SK-N-SH treated with all-trans-retinoic acid at 6 μM for 48 hours (cell line): ENCODE data around the gene DEPP1.

Experiments used
- ATAC-seq: fragments of 200-7000 bp; cut with Tn5 transposase; 3 replicates; pipeline ENCODE4 v1.9.1; 2020; ENCODE audit warnings: mild to moderate bottlenecking, moderate library complexity
- ARNTL ChIP-seq: fragments of 450-650 bp; formaldehyde crosslinking; IDR thresholded peaks from 2 replicates; pipeline ENCODE4 v1.5.0; 2020; ENCODE audit warnings: low read depth, mild to moderate bottlenecking, moderate library complexity, borderline replicate concordance
- BACH2 ChIP-seq: fragments of 250-450 bp; sonication (Bioruptor Pico); IDR thresholded peaks from 2 replicates; pipeline ENCODE4 v1.9.0; 2021; ENCODE audit warnings: mild to moderate bottlenecking, borderline replicate concordance
- CSDC2 ChIP-seq: fragments of 250-450 bp; sonication (Bioruptor Pico); IDR thresholded peaks from 2 replicates; pipeline ENCODE4 v1.5.0; 2020; ENCODE audit warnings: mild to moderate bottlenecking, moderate library complexity
- ESRRG ChIP-seq: fragments of 250-450 bp; sonication (Bioruptor Pico); IDR thresholded peaks from 2 replicates; pipeline ENCODE4 v1.6.1; 2021; ENCODE audit warnings: mild to moderate bottlenecking
- GLIS3 ChIP-seq: fragments of 250-450 bp; sonication (Bioruptor Pico); IDR thresholded peaks from 2 replicates; pipeline ENCODE4 v1.5.0; 2020; ENCODE audit warnings: mild to moderate bottlenecking, moderate library complexity
- ISL1 ChIP-seq: fragments of 250-450 bp; sonication (Bioruptor Pico); IDR thresholded peaks from 2 replicates; pipeline ENCODE4 v2.1.2; 2022; ENCODE audit warnings: mild to moderate bottlenecking, moderate library complexity
- OSR1 ChIP-seq: fragments of 250-450 bp; sonication (Bioruptor Pico); IDR thresholded peaks from 2 replicates; pipeline ENCODE4 v1.8.0; 2022; ENCODE audit warnings: moderate library complexity, mild to moderate bottlenecking, inconsistent platforms
- PPARA ChIP-seq: fragments of 250-450 bp; sonication (Bioruptor Pico); IDR thresholded peaks from 2 replicates; pipeline ENCODE4 v1.5.0; 2020; ENCODE audit warnings: mild to moderate bottlenecking, borderline replicate concordance
- RARB ChIP-seq: fragments of 250-450 bp; sonication (Bioruptor Pico); IDR thresholded peaks from 2 replicates; pipeline ENCODE4 v1.8.0; 2021; ENCODE audit warnings: mild to moderate bottlenecking, moderate library complexity
- SNAI2 ChIP-seq: fragments of 250-450 bp; sonication (Bioruptor Pico); IDR thresholded peaks from 2 replicates; pipeline ENCODE4 v1.5.0; 2020; ENCODE audit warnings: mild to moderate bottlenecking, moderate library complexity
- TCF4 ChIP-seq: fragments of 250-450 bp; sonication (Bioruptor Pico); IDR thresholded peaks from 2 replicates; pipeline ENCODE4 v1.8.0; 2021; ENCODE audit warnings: mild to moderate bottlenecking, moderate library complexity, borderline replicate concordance
- TOX ChIP-seq: fragments of 250-450 bp; sonication (Bioruptor Pico); IDR thresholded peaks from 2 replicates; pipeline ENCODE4 v1.8.0; 2021; ENCODE audit warnings: mild to moderate bottlenecking, moderate library complexity, borderline replicate concordance
- TSHZ2 ChIP-seq: fragments of 250-450 bp; sonication (Bioruptor Pico); IDR thresholded peaks from 2 replicates; pipeline ENCODE4 v1.5.0; 2020; ENCODE audit warnings: mild to moderate bottlenecking, moderate library complexity
- ZC3H10 ChIP-seq: fragments of 250-450 bp; sonication (Bioruptor Pico); IDR thresholded peaks from 2 replicates; pipeline ENCODE4 v1.5.1; 2021; ENCODE audit warnings: mild to moderate bottlenecking, moderate library complexity
- ZFP3 ChIP-seq: fragments of 250-450 bp; sonication (Bioruptor Pico); IDR thresholded peaks from 2 replicates; pipeline ENCODE4 v1.5.0; 2020; ENCODE audit warnings: mild to moderate bottlenecking, moderate library complexity
- ZFP30 ChIP-seq: fragments of 450-650 bp; formaldehyde crosslinking; IDR thresholded peaks from 2 replicates; pipeline ENCODE4 v1.5.0; 2022; ENCODE audit warnings: mild to moderate bottlenecking, moderate library complexity
- ZNF565 ChIP-seq: fragments of 450-650 bp; formaldehyde crosslinking; conservative IDR thresholded peaks from 2 replicates; pipeline ENCODE4 v1.5.0; 2020; ENCODE audit warnings: low read depth, mild to moderate bottlenecking, moderate library complexity
- ZNF70 ChIP-seq: fragments of 450-650 bp; formaldehyde crosslinking; IDR thresholded peaks from 2 replicates; pipeline ENCODE4 v1.5.0; 2020; ENCODE audit warnings: mild to moderate bottlenecking, moderate library complexity
- ZNF8 ChIP-seq: fragments of 450-650 bp; formaldehyde crosslinking; IDR thresholded peaks from 2 replicates; pipeline ENCODE4 v1.5.0; 2020; ENCODE audit warnings: mild to moderate bottlenecking, moderate library complexity
- TF ChIP-seq, protein P1 (sequence below): fragments of 250-450 bp; sonication (Bioruptor Pico); IDR thresholded peaks from 2 replicates; pipeline ENCODE4 v1.5.1; 2020; ENCODE audit warnings: low read depth, mild to moderate bottlenecking, moderate library complexity
- TF ChIP-seq, protein P2 (sequence below): fragments of 250-450 bp; sonication (Bioruptor Pico); IDR thresholded peaks from 2 replicates; pipeline ENCODE4 v1.5.1; 2021; ENCODE audit warnings: mild to moderate bottlenecking, moderate library complexity
- TF ChIP-seq, protein P3 (sequence below): fragments of 250-450 bp; sonication (Bioruptor Pico); IDR thresholded peaks from 2 replicates; pipeline ENCODE4 v1.8.0; 2021; ENCODE audit warnings: low read depth, mild to moderate bottlenecking, moderate library complexity, borderline replicate concordance
- TF ChIP-seq, protein P4 (sequence below): fragments of 250-450 bp; sonication (Bioruptor Pico); IDR thresholded peaks from 2 replicates; pipeline ENCODE4 v1.8.0; 2020; ENCODE audit warnings: mild to moderate bottlenecking, moderate library complexity, borderline replicate concordance

Gene DEPP1

GRCh38 chr10:44968500-44969400, 9.9 kb downstream of the DEPP1 start (continued):
- TF ChIP-seq, protein P1, sequence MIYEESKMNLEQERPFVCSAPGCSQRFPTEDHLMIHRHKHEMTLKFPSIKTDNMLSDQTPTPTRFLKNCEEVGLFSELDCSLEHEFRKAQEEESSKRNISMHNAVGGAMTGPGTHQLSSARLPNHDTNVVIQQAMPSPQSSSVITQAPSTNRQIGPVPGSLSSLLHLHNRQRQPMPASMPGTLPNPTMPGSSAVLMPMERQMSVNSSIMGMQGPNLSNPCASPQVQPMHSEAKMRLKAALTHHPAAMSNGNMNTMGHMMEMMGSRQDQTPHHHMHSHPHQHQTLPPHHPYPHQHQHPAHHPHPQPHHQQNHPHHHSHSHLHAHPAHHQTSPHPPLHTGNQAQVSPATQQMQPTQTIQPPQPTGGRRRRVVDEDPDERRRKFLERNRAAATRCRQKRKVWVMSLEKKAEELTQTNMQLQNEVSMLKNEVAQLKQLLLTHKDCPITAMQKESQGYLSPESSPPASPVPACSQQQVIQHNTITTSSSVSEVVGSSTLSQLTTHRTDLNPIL (CRISPR knock-in tag): no peak
- TF ChIP-seq ZNF565 (CRISPR knock-in tag): no peak

DNA sequence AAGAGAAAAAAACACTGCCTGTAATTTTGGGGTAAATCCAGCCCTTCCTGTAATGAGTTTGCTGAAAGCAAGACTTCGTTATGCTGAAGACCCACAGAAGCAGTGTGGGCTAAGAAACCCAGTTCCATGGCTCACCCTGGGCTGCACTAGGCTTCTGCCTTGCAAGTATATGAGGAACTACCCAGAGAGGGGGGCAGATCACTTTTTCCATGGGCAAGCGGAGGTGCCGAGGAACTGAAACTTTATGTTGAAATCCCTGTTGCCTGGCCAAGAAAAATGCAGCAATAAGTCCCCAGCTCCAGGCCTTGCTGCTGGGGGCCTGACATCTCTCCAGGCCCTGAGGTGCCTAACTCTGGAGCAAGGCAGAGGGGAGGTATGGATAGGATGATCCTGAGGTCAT, 10.5 kb downstream of the DEPP1 start:
- ATAC-seq: no peak

GRCh38 chr10:44967616-44968015, 11.0 kb downstream of the DEPP1 start:
- TF ChIP-seq ZNF8 (CRISPR knock-in tag): no peak
- TF ChIP-seq ESRRG: no peak
- TF ChIP-seq, protein P2, sequence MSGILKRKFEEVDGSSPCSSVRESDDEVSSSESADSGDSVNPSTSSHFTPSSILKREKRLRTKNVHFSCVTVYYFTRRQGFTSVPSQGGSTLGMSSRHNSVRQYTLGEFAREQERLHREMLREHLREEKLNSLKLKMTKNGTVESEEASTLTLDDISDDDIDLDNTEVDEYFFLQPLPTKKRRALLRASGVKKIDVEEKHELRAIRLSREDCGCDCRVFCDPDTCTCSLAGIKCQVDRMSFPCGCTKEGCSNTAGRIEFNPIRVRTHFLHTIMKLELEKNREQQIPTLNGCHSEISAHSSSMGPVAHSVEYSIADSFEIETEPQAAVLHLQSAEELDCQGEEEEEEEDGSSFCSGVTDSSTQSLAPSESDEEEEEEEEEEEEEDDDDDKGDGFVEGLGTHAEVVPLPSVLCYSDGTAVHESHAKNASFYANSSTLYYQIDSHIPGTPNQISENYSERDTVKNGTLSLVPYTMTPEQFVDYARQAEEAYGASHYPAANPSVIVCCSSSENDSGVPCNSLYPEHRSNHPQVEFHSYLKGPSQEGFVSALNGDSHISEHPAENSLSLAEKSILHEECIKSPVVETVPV (CRISPR knock-in tag): no peak
- TF ChIP-seq ZFP3: no peak
- TF ChIP-seq ZNF565 (CRISPR knock-in tag): no peak
- TF ChIP-seq ARNTL (CRISPR knock-in tag): no peak
- no peak for TF ChIP-seq ZC3H10 (CRISPR knock-in tag)
- TF ChIP-seq TOX: no peak
- no peak for TF ChIP-seq ZFP30
- TF ChIP-seq GLIS3 (CRISPR knock-in tag): no peak
- ATAC-seq: no peak

More for the DNA sequence above, 10.5 kb downstream of the DEPP1 start:
- TF ChIP-seq ZNF70 (CRISPR knock-in tag) (no peak), CSDC2 (CRISPR knock-in tag) (no peak), ISL1 (no peak), TCF4 (CRISPR knock-in tag) (no peak), ZNF565 (CRISPR knock-in tag) (no peak), BACH2 (CRISPR knock-in tag) (no peak), ZC3H10 (CRISPR knock-in tag) (no peak), TOX (no peak), ARNTL (CRISPR knock-in tag) (no peak)
- TF ChIP-seq, protein P3, sequence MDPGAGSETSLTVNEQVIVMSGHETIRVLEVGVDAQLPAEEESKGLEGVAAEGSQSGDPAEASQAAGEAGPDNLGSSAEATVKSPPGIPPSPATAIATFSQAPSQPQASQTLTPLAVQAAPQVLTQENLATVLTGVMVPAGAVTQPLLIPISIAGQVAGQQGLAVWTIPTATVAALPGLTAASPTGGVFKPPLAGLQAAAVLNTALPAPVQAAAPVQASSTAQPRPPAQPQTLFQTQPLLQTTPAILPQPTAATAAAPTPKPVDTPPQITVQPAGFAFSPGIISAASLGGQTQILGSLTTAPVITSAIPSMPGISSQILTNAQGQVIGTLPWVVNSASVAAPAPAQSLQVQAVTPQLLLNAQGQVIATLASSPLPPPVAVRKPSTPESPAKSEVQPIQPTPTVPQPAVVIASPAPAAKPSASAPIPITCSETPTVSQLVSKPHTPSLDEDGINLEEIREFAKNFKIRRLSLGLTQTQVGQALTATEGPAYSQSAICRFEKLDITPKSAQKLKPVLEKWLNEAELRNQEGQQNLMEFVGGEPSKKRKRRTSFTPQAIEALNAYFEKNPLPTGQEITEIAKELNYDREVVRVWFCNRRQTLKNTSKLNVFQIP (CRISPR knock-in tag): no peak

- ATAC-seq: peak; percentile 21; the same call in 1 of the 3 replicates
- no peak for TF ChIP-seq OSR1
- TF ChIP-seq ISL1: no peak
- no peak for TF ChIP-seq ZNF565 (CRISPR knock-in tag)
- TF ChIP-seq, protein P3 (CRISPR knock-in tag): no peak
- TF ChIP-seq, protein P4, sequence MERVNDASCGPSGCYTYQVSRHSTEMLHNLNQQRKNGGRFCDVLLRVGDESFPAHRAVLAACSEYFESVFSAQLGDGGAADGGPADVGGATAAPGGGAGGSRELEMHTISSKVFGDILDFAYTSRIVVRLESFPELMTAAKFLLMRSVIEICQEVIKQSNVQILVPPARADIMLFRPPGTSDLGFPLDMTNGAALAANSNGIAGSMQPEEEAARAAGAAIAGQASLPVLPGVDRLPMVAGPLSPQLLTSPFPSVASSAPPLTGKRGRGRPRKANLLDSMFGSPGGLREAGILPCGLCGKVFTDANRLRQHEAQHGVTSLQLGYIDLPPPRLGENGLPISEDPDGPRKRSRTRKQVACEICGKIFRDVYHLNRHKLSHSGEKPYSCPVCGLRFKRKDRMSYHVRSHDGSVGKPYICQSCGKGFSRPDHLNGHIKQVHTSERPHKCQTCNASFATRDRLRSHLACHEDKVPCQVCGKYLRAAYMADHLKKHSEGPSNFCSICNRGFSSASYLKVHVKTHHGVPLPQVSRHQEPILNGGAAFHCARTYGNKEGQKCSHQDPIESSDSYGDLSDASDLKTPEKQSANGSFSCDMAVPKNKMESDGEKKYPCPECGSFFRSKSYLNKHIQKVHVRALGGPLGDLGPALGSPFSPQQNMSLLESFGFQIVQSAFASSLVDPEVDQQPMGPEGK (CRISPR knock-in tag): no peak
- TF ChIP-seq TSHZ2: no peak
- TF ChIP-seq ZFP30: no peak
- TF ChIP-seq ZFP3: no peak
- no peak for TF ChIP-seq ARNTL (CRISPR knock-in tag)
- no peak for TF ChIP-seq PPARA
- no peak for TF ChIP-seq SNAI2 (CRISPR knock-in tag)
- TF ChIP-seq RARB (CRISPR knock-in tag): no peak
Measured at GRCh38 chr10:44966816-44967509, 11.6 kb downstream of the DEPP1 start.
